ENCODE measurements around the gene YTHDC1.
A peak's percentile ranks its signal among the peaks of the same experiment; 100 is the strongest.

YTHDC1 gene

DNA sequence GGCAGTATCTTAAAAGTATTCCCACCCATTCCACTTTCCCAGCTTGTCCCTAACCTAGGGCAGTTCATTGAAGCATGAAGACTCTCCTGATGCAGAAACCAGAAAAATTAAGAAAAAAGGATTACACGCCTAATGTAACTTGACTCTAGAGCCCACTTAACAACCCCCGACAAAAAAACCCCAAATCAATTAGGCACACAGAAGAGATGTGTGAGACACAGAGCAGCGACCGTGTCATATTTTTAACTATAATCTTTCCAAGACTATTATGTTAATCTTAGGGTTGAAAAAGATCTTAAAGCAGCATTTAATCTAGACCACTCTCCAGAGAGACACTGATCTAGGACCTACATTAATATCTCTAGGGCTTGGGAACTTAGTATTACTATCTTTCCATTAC lies 1.3 kb downstream of the YTHDC1 start:
- no peaks in the 10 kb centered on the region for H3K9me3 ChIP-seq (ENCODE audit: low read depth, low read length)
- H3K27ac ChIP-seq = no peak overlapping the region
- TF ChIP-seq EZH2 (IDR thresholded peaks at IDR 0.05) = no peak
- no peak for TF ChIP-seq FOXP2 (optimal IDR thresholded peaks at IDR 0.05; ENCODE audit: control extremely low read depth, extremely low read length, insufficient read depth)
- no peak; the same call in 1 of the 2 replicates for TF ChIP-seq POLR2AphosphoS5 (IDR thresholded peaks at IDR 0.05; ENCODE audit: borderline replicate concordance, low read depth, low read length)
- peaks cover 35% of the 10 kb centered on the region for H3K36me3 ChIP-seq (ENCODE audit: insufficient read depth, low read length)
- DNase-seq (ENCODE audit: low read depth, low spot score) = no peak
- H3K9ac ChIP-seq (ENCODE audit: insufficient read length) = peak overlapping the region; percentile 99
- peak overlapping the region; percentile 88 for H3K4me3 ChIP-seq

DNA sequence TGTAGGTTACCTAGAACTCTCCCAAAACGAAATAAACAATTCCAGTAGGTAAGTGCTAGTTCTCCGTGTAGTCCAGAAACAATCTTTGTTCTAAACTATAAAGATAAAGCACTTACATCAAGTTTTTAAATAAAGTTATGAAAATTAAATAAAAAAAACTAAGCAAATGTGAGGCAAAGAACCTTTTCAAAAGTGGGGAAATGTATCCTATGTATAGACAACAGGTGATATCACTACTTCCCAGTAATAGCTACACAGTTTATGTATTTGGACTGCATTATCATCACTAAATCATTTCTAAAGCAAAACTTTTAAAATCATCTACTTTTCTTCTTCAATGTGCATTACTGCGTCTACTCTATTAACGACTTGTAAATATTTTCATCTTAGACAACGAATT lies 2.0 kb downstream of the YTHDC1 start:
- Histone ChIP-seq H3K4me3 (peak overlapping the region; percentile 88), H3K9me3 (ENCODE audit: low read depth, low read length) (no peaks in the 10 kb centered on the region), H3K27ac (no peak overlapping the region), H3K36me3 (ENCODE audit: insufficient read depth, low read length) (peaks cover 35% of the 10 kb centered on the region), H3K9ac (ENCODE audit: insufficient read length) (peak overlapping the region; percentile 99)
- TF ChIP-seq EZH2 (IDR thresholded peaks at IDR 0.05) (no peak), POLR2AphosphoS5 (IDR thresholded peaks at IDR 0.05; ENCODE audit: borderline replicate concordance, low read depth, low read length) (no peak), FOXP2 (optimal IDR thresholded peaks at IDR 0.05; ENCODE audit: control extremely low read depth, extremely low read length, insufficient read depth) (no peak)
- no peak for DNase-seq (ENCODE audit: low read depth, low spot score)

GRCh38 chr4:68346461-68346860 lies 3.4 kb downstream of the YTHDC1 start:
- H3K36me3 ChIP-seq (ENCODE audit: insufficient read depth, low read length) = peaks cover 40% of the 10 kb centered on the region
- H3K4me3 ChIP-seq = no peak overlapping the region
- no peak overlapping the region for H3K9ac ChIP-seq (ENCODE audit: insufficient read length)

GRCh38 chr4:68344785-68345184 lies 5.1 kb downstream of the YTHDC1 start:
- no peak overlapping the region for H3K27ac ChIP-seq
- no peak overlapping the region for H3K9ac ChIP-seq (ENCODE audit: insufficient read length)
- no peaks in the 10 kb centered on the region for H3K9me3 ChIP-seq (ENCODE audit: low read depth, low read length)
- peaks cover 40% of the 10 kb centered on the region for H3K36me3 ChIP-seq (ENCODE audit: insufficient read depth, low read length)
- TF ChIP-seq EZH2 (IDR thresholded peaks at IDR 0.05) (no peak), FOXP2 (optimal IDR thresholded peaks at IDR 0.05; ENCODE audit: control extremely low read depth, extremely low read length, insufficient read depth) (no peak), POLR2AphosphoS5 (IDR thresholded peaks at IDR 0.05; ENCODE audit: borderline replicate concordance, low read depth, low read length) (no peak)
- no peak overlapping the region for H3K4me3 ChIP-seq
- DNase-seq (ENCODE audit: low read depth, low spot score) = no peak

More at GRCh38 chr4:68346461-68346860, 3.4 kb downstream of the YTHDC1 start:
- no peaks in the 10 kb centered on the region for H3K9me3 ChIP-seq (ENCODE audit: low read depth, low read length)
- no peak for DNase-seq (ENCODE audit: low read depth, low spot score)
- TF ChIP-seq FOXP2 (optimal IDR thresholded peaks at IDR 0.05; ENCODE audit: control extremely low read depth, extremely low read length, insufficient read depth) (no peak), EZH2 (IDR thresholded peaks at IDR 0.05) (no peak), POLR2AphosphoS5 (IDR thresholded peaks at IDR 0.05; ENCODE audit: borderline replicate concordance, low read depth, low read length) (no peak)
- no peak overlapping the region for H3K27ac ChIP-seq

DNA sequence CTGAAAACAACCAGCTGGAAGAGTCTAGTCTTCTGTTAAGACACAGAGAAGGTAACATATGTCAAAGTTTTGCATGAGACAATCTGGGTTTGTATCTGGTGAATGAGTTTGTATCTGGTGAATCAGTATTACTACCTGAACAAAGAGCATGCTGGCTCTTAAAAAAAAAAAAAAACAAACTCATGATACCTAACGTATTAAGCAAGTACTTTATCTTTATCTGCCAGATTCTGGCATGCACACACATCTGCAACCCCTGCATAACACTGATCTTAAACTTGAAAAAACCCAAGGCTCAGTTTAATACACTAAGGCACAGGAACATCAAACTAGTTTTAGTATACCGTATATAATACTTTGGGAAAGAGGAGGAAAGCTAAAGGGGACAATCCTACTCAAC lies 5.8 kb downstream of the YTHDC1 start:
- no peak for DNase-seq (ENCODE audit: low read depth, low spot score)
- Histone ChIP-seq H3K4me3 (no peak overlapping the region), H3K9me3 (ENCODE audit: low read depth, low read length) (no peaks in the 10 kb centered on the region), H3K27ac (no peak overlapping the region), H3K36me3 (ENCODE audit: insufficient read depth, low read length) (peaks cover 40% of the 10 kb centered on the region), H3K9ac (ENCODE audit: insufficient read length) (no peak overlapping the region)
- TF ChIP-seq POLR2AphosphoS5 (IDR thresholded peaks at IDR 0.05; ENCODE audit: borderline replicate concordance, low read depth, low read length) (no peak), EZH2 (IDR thresholded peaks at IDR 0.05) (no peak), FOXP2 (optimal IDR thresholded peaks at IDR 0.05; ENCODE audit: control extremely low read depth, extremely low read length, insufficient read depth) (no peak)

- peaks cover 41% of the 10 kb centered on the region for H3K36me3 ChIP-seq (ENCODE audit: insufficient read depth, low read length)
- H3K9me3 ChIP-seq (ENCODE audit: low read depth, low read length) = no peaks in the 10 kb centered on the region
- TF ChIP-seq EZH2 (IDR thresholded peaks at IDR 0.05) (no peak), FOXP2 (optimal IDR thresholded peaks at IDR 0.05; ENCODE audit: control extremely low read depth, extremely low read length, insufficient read depth) (no peak), POLR2AphosphoS5 (IDR thresholded peaks at IDR 0.05; ENCODE audit: borderline replicate concordance, low read depth, low read length) (no peak)
- H3K9ac ChIP-seq (ENCODE audit: insufficient read length) = no peak overlapping the region
- H3K4me3 ChIP-seq = no peak overlapping the region
- DNase-seq (ENCODE audit: low read depth, low spot score) = no peak
- no peak overlapping the region for H3K27ac ChIP-seq
These were observed 7.8 kb downstream of the YTHDC1 start for GRCh38 chr4:68342134-68342533.

- no peak for DNase-seq (ENCODE audit: low read depth, low spot score)
- peaks cover 46% of the 10 kb centered on the region for H3K36me3 ChIP-seq (ENCODE audit: insufficient read depth, low read length)
- H3K9ac ChIP-seq (ENCODE audit: insufficient read length) = no peak overlapping the region
- H3K4me3 ChIP-seq = no peak overlapping the region
- no peaks in the 10 kb centered on the region for H3K9me3 ChIP-seq (ENCODE audit: low read depth, low read length)
- TF ChIP-seq FOXP2 (optimal IDR thresholded peaks at IDR 0.05; ENCODE audit: control extremely low read depth, extremely low read length, insufficient read depth) (no peak), EZH2 (IDR thresholded peaks at IDR 0.05) (no peak), POLR2AphosphoS5 (IDR thresholded peaks at IDR 0.05; ENCODE audit: borderline replicate concordance, low read depth, low read length) (no peak)
- H3K27ac ChIP-seq = no peak overlapping the region
These were observed 11.3 kb downstream of the YTHDC1 start for GRCh38 chr4:68338625-68339024.

DNA sequence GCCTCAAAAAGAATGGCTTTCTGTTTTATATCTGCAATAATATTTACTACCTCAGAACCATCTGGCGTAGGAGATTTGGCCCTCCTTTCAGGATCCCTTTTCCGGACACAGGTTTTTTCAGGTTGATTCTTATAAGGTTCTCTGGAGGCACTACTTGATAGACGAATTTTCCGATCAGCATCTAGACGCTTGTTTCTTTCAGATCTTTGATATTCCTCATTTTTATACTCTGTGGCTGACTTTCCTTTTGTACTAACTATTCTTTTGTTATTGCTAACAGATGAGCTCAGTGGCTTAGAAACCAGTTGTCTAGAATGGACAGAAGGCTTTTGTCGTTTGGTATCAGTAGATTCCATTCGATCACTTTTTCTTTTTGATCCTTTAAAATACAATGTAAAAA lies 12.4 kb downstream of the YTHDC1 start:
- DNase-seq (ENCODE audit: low read depth, low spot score) = no peak
- TF ChIP-seq FOXP2 (optimal IDR thresholded peaks at IDR 0.05; ENCODE audit: control extremely low read depth, extremely low read length, insufficient read depth) = no peak
- TF ChIP-seq EZH2 (IDR thresholded peaks at IDR 0.05) = no peak
- no peak for TF ChIP-seq POLR2AphosphoS5 (IDR thresholded peaks at IDR 0.05; ENCODE audit: borderline replicate concordance, low read depth, low read length)
- H3K36me3 ChIP-seq (ENCODE audit: insufficient read depth, low read length) = peaks cover 57% of the 10 kb centered on the region

DNA sequence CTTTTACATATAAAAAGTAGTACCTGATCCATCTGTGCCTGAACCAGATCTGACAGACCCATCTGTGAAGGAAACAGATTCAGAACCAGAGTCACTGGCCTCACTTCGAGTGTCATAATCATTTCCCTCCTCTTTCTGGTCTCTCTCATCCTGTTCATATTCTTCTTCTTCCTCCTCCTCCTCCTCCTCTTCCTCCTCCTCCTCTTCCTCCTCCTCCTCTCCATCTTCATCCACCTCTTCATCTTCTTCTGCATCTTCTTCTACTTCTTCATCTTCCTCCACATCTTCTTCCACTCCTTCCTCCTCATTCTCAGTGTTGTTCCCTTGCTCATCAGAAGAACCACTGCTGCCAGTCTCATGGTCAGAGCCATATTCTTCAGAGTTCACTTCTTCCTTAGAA lies 12.9 kb downstream of the YTHDC1 start:
- DNase-seq (ENCODE audit: low read depth, low spot score) = no peak
- Histone ChIP-seq H3K36me3 (ENCODE audit: insufficient read depth, low read length) (peaks cover 58% of the 10 kb centered on the region), H3K9me3 (ENCODE audit: low read depth, low read length) (no peaks in the 10 kb centered on the region), H3K27ac (no peak overlapping the region), H3K9ac (ENCODE audit: insufficient read length) (no peak overlapping the region), H3K4me3 (no peak overlapping the region)
- TF ChIP-seq EZH2 (IDR thresholded peaks at IDR 0.05) (no peak), POLR2AphosphoS5 (IDR thresholded peaks at IDR 0.05; ENCODE audit: borderline replicate concordance, low read depth, low read length) (no peak), FOXP2 (optimal IDR thresholded peaks at IDR 0.05; ENCODE audit: control extremely low read depth, extremely low read length, insufficient read depth) (no peak)

More for the DNA sequence above, 12.4 kb downstream of the YTHDC1 start:
- no peaks in the 10 kb centered on the region for H3K9me3 ChIP-seq (ENCODE audit: low read depth, low read length)
- no peak overlapping the region for H3K9ac ChIP-seq (ENCODE audit: insufficient read length)
- H3K4me3 ChIP-seq = no peak overlapping the region
- H3K27ac ChIP-seq = no peak overlapping the region
